ENCODE measurements around the gene ARMS2.

Gene ARMS2

GRCh38 chr10:122461729-122462532, 7.5 kb downstream of the ARMS2 start:
- H3K4me1 ChIP-seq (ENCODE audit: insufficient read depth, poor library complexity, severe bottlenecking), result peaks cover 5% of the 10 kb centered on the region
- peaks cover 16% of the 10 kb centered on the region for H3K36me3 ChIP-seq (ENCODE audit: low read depth)
- ATAC-seq (ENCODE audit: low read depth) (peak; percentile 48), DNase-seq (ENCODE audit: low spot score) (no peak)
- H3K27me3 ChIP-seq (ENCODE audit: insufficient read depth, poor library complexity, severe bottlenecking), result no peaks in the 10 kb centered on the region
- H3K27ac ChIP-seq (ENCODE audit: poor library complexity, severe bottlenecking), result peak overlapping the region; percentile 50
- peak overlapping the region; percentile 92 for H3K4me3 ChIP-seq (ENCODE audit: severe bottlenecking)
- no peaks in the 10 kb centered on the region for H3K9me3 ChIP-seq (ENCODE audit: severe bottlenecking)
- TF ChIP-seq CTCF (IDR thresholded peaks at IDR 0.05; ENCODE audit: poor library complexity, severe bottlenecking), result no peak

GRCh38 chr10:122462533-122463465, 8.3 kb downstream of the ARMS2 start:
- peaks cover 5% of the 10 kb centered on the region for H3K4me1 ChIP-seq (ENCODE audit: insufficient read depth, poor library complexity, severe bottlenecking)
- peak overlapping the region; percentile 50 for H3K27ac ChIP-seq (ENCODE audit: poor library complexity, severe bottlenecking)
- H3K36me3 ChIP-seq (ENCODE audit: low read depth), result peaks cover 17% of the 10 kb centered on the region
- H3K9me3 ChIP-seq (ENCODE audit: severe bottlenecking), result no peaks in the 10 kb centered on the region
- H3K4me3 ChIP-seq (ENCODE audit: severe bottlenecking), result peak overlapping the region; percentile 92
- DNase-seq (ENCODE audit: low spot score) (no peak), ATAC-seq (ENCODE audit: low read depth) (peak; percentile 45)
- TF ChIP-seq CTCF (IDR thresholded peaks at IDR 0.05; ENCODE audit: poor library complexity, severe bottlenecking), result no peak
- H3K27me3 ChIP-seq (ENCODE audit: insufficient read depth, poor library complexity, severe bottlenecking), result no peaks in the 10 kb centered on the region

- DNase-seq (ENCODE audit: low spot score) (no peak), ATAC-seq (ENCODE audit: low read depth) (no peak)
- Histone ChIP-seq H3K36me3 (ENCODE audit: low read depth) (peaks cover 21% of the 10 kb centered on the region), H3K27ac (ENCODE audit: poor library complexity, severe bottlenecking) (peak overlapping the region; percentile 50), H3K27me3 (ENCODE audit: insufficient read depth, poor library complexity, severe bottlenecking) (no peaks in the 10 kb centered on the region), H3K4me1 (ENCODE audit: insufficient read depth, poor library complexity, severe bottlenecking) (peaks cover 13% of the 10 kb centered on the region), H3K9me3 (ENCODE audit: severe bottlenecking) (no peaks in the 10 kb centered on the region), H3K4me3 (ENCODE audit: severe bottlenecking) (peak overlapping the region; percentile 92)
- no peak for TF ChIP-seq CTCF (IDR thresholded peaks at IDR 0.05; ENCODE audit: poor library complexity, severe bottlenecking)
Observed at GRCh38 chr10:122463466-122464249, 9.2 kb downstream of the ARMS2 start.

- Histone ChIP-seq H3K27me3 (ENCODE audit: insufficient read depth, poor library complexity, severe bottlenecking) (no peaks in the 10 kb centered on the region), H3K9me3 (ENCODE audit: severe bottlenecking) (no peaks in the 10 kb centered on the region), H3K4me3 (ENCODE audit: severe bottlenecking) (no peak overlapping the region), H3K27ac (ENCODE audit: poor library complexity, severe bottlenecking) (no peak overlapping the region), H3K4me1 (ENCODE audit: insufficient read depth, poor library complexity, severe bottlenecking) (peaks cover 17% of the 10 kb centered on the region), H3K36me3 (ENCODE audit: low read depth) (peaks cover 21% of the 10 kb centered on the region)
- no peak for ATAC-seq (ENCODE audit: low read depth)
- DNase-seq (ENCODE audit: low spot score), result no peak
- no peak for TF ChIP-seq CTCF (IDR thresholded peaks at IDR 0.05; ENCODE audit: poor library complexity, severe bottlenecking)
Observed at GRCh38 chr10:122464250-122464510, 9.7 kb downstream of the ARMS2 start.

All from RWPE2 (cell line).